Neutrophil (primary cell): ENCODE measurements around the gene SELENOH.
A peak's percentile ranks its signal among the peaks of the same experiment; 100 is the strongest.

Source experiments
- H3K27ac ChIP-seq: fragments of 200-600 bp; sonication (generic); 2 replicates; pipeline ENCODE4 v1.5.1; 2016; ENCODE audit warnings: mild to moderate bottlenecking, moderate library complexity
- H3K27me3 ChIP-seq: fragments of 200-600 bp; sonication (generic); 2 replicates; pipeline ENCODE4 v1.6.0; 2016; ENCODE audit warnings: mild to moderate bottlenecking
- H3K36me3 ChIP-seq: fragments of 200-600 bp; sonication (generic); 2 replicates; pipeline ENCODE4 v1.5.1; 2017
- H3K4me1 ChIP-seq, 2 experiments: fragments of 200-600 bp in 1 of 2; sonication (generic) in 1 of 2; 1 replicate in 1 of 2; 2 replicates in 1 of 2; pipeline versions ENCODE4 v1.5.1 to v1.6.1; 2013 to 2016; ENCODE audit warnings: low read depth in 1 of 2, low read length in 1 of 2, mild to moderate bottlenecking in 1 of 2, moderate library complexity in 1 of 2; ENCODE audit not compliant: control insufficient read depth in 1 of 2, insufficient read depth in 1 of 2
- H3K4me3 ChIP-seq, 2 experiments: fragments of 200-600 bp in 1 of 2; sonication (generic) in 1 of 2; 1 replicate in 1 of 2; 2 replicates in 1 of 2; pipeline ENCODE4 v1.5.1; 2013 to 2016; ENCODE audit warnings: low read depth in 1 of 2, low read length in 1 of 2, mild to moderate bottlenecking in 1 of 2, moderate library complexity in 1 of 2
- H3K9me3 ChIP-seq: fragments of 200-600 bp; sonication (generic); 2 replicates; pipeline ENCODE4 v1.5.1; 2016
- CTCF ChIP-seq: fragments of 200-600 bp; sonication (generic); IDR thresholded peaks from 2 replicates; pipeline ENCODE4 v1.5.1; 2016; ENCODE audit warnings: antibody characterized with exemption

SELENOH gene

GRCh38 chr11:57788703-57789088 is 47.4 kb downstream of the SELENOH start:
- Histone ChIP-seq H3K27me3 (no peaks in the 10 kb centered on the region), H3K4me3 (no peak overlapping the region), H3K9me3 (no peaks in the 10 kb centered on the region), H3K27ac (no peak overlapping the region), H3K36me3 (no peaks in the 10 kb centered on the region), H3K4me1 (peaks cover 29 to 35% of the 10 kb centered on the region in 2 experiments)
- no peak for TF ChIP-seq CTCF

- peak overlapping the region; percentile 83 for H3K27ac ChIP-seq
- H3K9me3 ChIP-seq = no peaks in the 10 kb centered on the region
- peak overlapping the region; percentile 39 to 47 for H3K4me3 ChIP-seq
- TF ChIP-seq CTCF = no peak
- H3K4me1 ChIP-seq = peaks cover 36 to 40% of the 10 kb centered on the region in 2 experiments
- H3K27me3 ChIP-seq = no peaks in the 10 kb centered on the region
- H3K36me3 ChIP-seq = peaks cover under 1% of the 10 kb centered on the region
Measured at GRCh38 chr11:57791321-57792059, 50.2 kb downstream of the SELENOH start.

GRCh38 chr11:57792060-57792541 is 50.8 kb downstream of the SELENOH start:
- H3K36me3 ChIP-seq = peaks cover 3% of the 10 kb centered on the region
- no peaks in the 10 kb centered on the region for H3K9me3 ChIP-seq
- peaks cover 36 to 40% of the 10 kb centered on the region in 2 experiments for H3K4me1 ChIP-seq
- no peak for TF ChIP-seq CTCF
- no peaks in the 10 kb centered on the region for H3K27me3 ChIP-seq
- H3K27ac ChIP-seq = peak overlapping the region; percentile 83
- H3K4me3 ChIP-seq = peak overlapping the region; percentile 39 to 47

GRCh38 chr11:57792870-57793269 is 51.6 kb downstream of the SELENOH start:
- Histone ChIP-seq H3K27me3 (no peaks in the 10 kb centered on the region), H3K36me3 (peaks cover 3% of the 10 kb centered on the region), H3K9me3 (no peaks in the 10 kb centered on the region), H3K4me3 (peak overlapping the region; percentile 39 to 47), H3K27ac (peak overlapping the region; percentile 83), H3K4me1 (peaks cover 36 to 40% of the 10 kb centered on the region in 2 experiments)
- no peak for TF ChIP-seq CTCF
